Left ventricle myocardium superior (tissue), 1 donor: ENCODE measurements around the gene IQCB1. TPM values are rescaled to one million over a fixed set of nuclear protein-coding genes. Genes with fewer than 3 reads are reported as not detected.
"Not testable (repeated sequence)": the region's sequence is repeated elsewhere in the genome, so short reads cannot be mapped to it uniquely, and the experiment has no call there.

ENCODE experiments used
- ATAC-seq: fragments of 200-7000 bp; cut with Tn5 transposase; one replicate; pipeline ENCODE4 v1.9.1; 2020; ENCODE audit warnings: mild to moderate bottlenecking, moderate library complexity
- DNase-seq: peaks from one replicate; pipeline ENCODE4 v3.0.0-alpha.2; 2020
- intact Hi-C: fragments of 100-400 bp; cut with micrococcal nuclease; formaldehyde crosslinking; loops from one replicate; pipeline ENCODE4 v1.11.0; 2022
- total RNA-seq: library from RNA; stranded (reverse); fragmentation: NEBNext Ultra II Directional; extraction: Animal tissue kit (Norgen Biotek cat#: 25700); gene quantifications from one replicate; pipeline ENCODE4 v1.2.1, GENCODE V29; 2021
- donor health status: DM: no; HTN: yes; CAD: no; lungs with severe emphysema.

Gene IQCB1
- total RNA-seq, 1 donor from 2014 or later, result 6.3 TPM

GRCh38 chr3:121757087-121757811 is 77.6 kb downstream of the IQCB1 start:
- ATAC-seq (peak; percentile 86), DNase-seq (peak; percentile 41)
- intact Hi-C loops, result no loop called here

- DNase-seq, result no peak
- intact Hi-C loops, result loop anchor here (5.0 kb wide), 1 partner anchor 85 kb away; the partner anchor contains the start of genes EAF2 and IQCB1
- ATAC-seq, result no peak
Measured at GRCh38 chr3:121752772-121753171, 82.1 kb downstream of the IQCB1 start.

- DNase-seq (no peak), ATAC-seq (no peak)
- intact Hi-C loops, result loop anchor here (5.0 kb wide), 1 partner anchor 85 kb away; the partner anchor contains the start of genes EAF2 and IQCB1
Measured at GRCh38 chr3:121752261-121752660, 82.6 kb downstream of the IQCB1 start.

- intact Hi-C loops, result loop anchor here (5.0 kb wide), 1 partner anchor 87 kb away; the partner anchor contains the start of genes EAF2 and IQCB1
- no peak for DNase-seq
- ATAC-seq, result no peak
Measured at GRCh38 chr3:121750087-121750415, 84.8 kb downstream of the IQCB1 start.

GRCh38 chr3:121749276-121750086 is 85.4 kb downstream of the IQCB1 start, which contains the start of gene GOLGB1:
GOLGB1 (minus strand) TSS chr3:121749741; CDS start chr3:121730971, 18,770 bp downstream.
- ATAC-seq (peak; percentile 99), DNase-seq (peak; percentile 92)
- intact Hi-C loops, result loop anchor here (5.0 kb wide), 1 partner anchor 88 kb away; the partner anchor contains the start of genes EAF2 and IQCB1

- intact Hi-C loops, result no loop called here
- ATAC-seq, result peak; percentile 65
- peak; percentile 73 for DNase-seq
Measured at GRCh38 chr3:121748680-121749275, 86.1 kb downstream of the IQCB1 start.

- ATAC-seq (no peak), DNase-seq (no peak)
- intact Hi-C loops, result no loop called here
Measured at GRCh38 chr3:121747976-121748375, 86.9 kb downstream of the IQCB1 start.

GRCh38 chr3:121743106-121743505 is 91.8 kb downstream of the IQCB1 start:
- not testable (repeated sequence) for ATAC-seq

GRCh38 chr3:121740896-121741295 is 94.0 kb downstream of the IQCB1 start:
- DNase-seq (no peak), ATAC-seq (no peak)
- intact Hi-C loops, result no loop called here

More at GRCh38 chr3:121743106-121743505, 91.8 kb downstream of the IQCB1 start:
- DNase-seq, intact Hi-C loops: not testable (repeated sequence)

GRCh38 chr3:121739902-121740301 is 95.0 kb downstream of the IQCB1 start:
- ATAC-seq (no peak), DNase-seq (no peak)
- intact Hi-C loops, result no loop called here

- no peak for DNase-seq
- intact Hi-C loops, result no loop called here
- no peak for ATAC-seq
Measured at GRCh38 chr3:121737644-121738043, 97.2 kb downstream of the IQCB1 start.

- no peak for DNase-seq
- intact Hi-C loops, result no loop called here
- no peak for ATAC-seq
Measured at GRCh38 chr3:121736112-121736511, 98.7 kb downstream of the IQCB1 start.

- intact Hi-C loops, result no loop called here
- no peak for ATAC-seq
Measured at GRCh38 chr3:121735047-121735696, 99.7 kb downstream of the IQCB1 start.

GRCh38 chr3:121730940-121731687 is 103.7 kb downstream of the IQCB1 start:
- intact Hi-C loops, result no loop called here
- ATAC-seq (peak; percentile 85), DNase-seq (no peak)

More at GRCh38 chr3:121735047-121735696, 99.7 kb downstream of the IQCB1 start:
- DNase-seq, result no peak

GRCh38 chr3:121724130-121724529 is 110.7 kb downstream of the IQCB1 start:
- intact Hi-C loops, result no loop called here
- DNase-seq (no peak), ATAC-seq (no peak)

- ATAC-seq, result no peak
- DNase-seq, result no peak
- intact Hi-C loops, result no loop called here
Measured at GRCh38 chr3:121723485-121723884, 111.4 kb downstream of the IQCB1 start.

GRCh38 chr3:121722411-121722810 is 112.4 kb downstream of the IQCB1 start:
- DNase-seq (no peak), ATAC-seq (no peak)
- intact Hi-C loops, result no loop called here

GRCh38 chr3:121720163-121720562 is 114.7 kb downstream of the IQCB1 start:
- intact Hi-C loops, result no loop called here
- DNase-seq, result no peak
- ATAC-seq, result peak; percentile 65
